ENCODE data around the gene ALDH1A2.

GRCh38 chr15:58062175-58062574, 3.3 kb downstream of the ALDH1A2 start:
- TF ChIP-seq POLR2A (IDR thresholded peaks at IDR 0.05; ENCODE audit: low read depth, low read length): no peak
- TF ChIP-seq POLR2AphosphoS5 (IDR thresholded peaks at IDR 0.05; ENCODE audit: low read depth, low read length): no peak

Measured in GM12892 (cell line).